ENCODE measurements around the gene PCSK1. TPM values are rescaled to one million over a fixed set of nuclear protein-coding genes. Genes with fewer than 3 reads are reported as not detected.

The PCSK1 gene
- total RNA-seq, 1 donor from 2014 or later, result 0.18 TPM

GRCh38 chr5:96427824-96428223 is 5.2 kb downstream of the PCSK1 start:
- no peak overlapping the region for H3K4me3 ChIP-seq
- TF ChIP-seq CTCF (IDR thresholded peaks at IDR 0.05), result no peak
- peaks cover 3% of the 10 kb centered on the region for H3K4me1 ChIP-seq
- intact Hi-C loops (cut with DNase I), result no loop called here
- no peaks in the 10 kb centered on the region for H3K9me3 ChIP-seq
- H3K27me3 ChIP-seq (ENCODE audit: low read depth), result peaks cover 30% of the 10 kb centered on the region
- ATAC-seq, result no peak
- no peak for DNase-seq
- no peaks in the 10 kb centered on the region for H3K36me3 ChIP-seq
- H3K27ac ChIP-seq, result no peak overlapping the region

GRCh38 chr5:96426831-96427230 is 6.2 kb downstream of the PCSK1 start:
- no peaks in the 10 kb centered on the region for H3K9me3 ChIP-seq
- intact Hi-C loops (cut with DNase I), result no loop called here
- no peak for ATAC-seq
- no peaks in the 10 kb centered on the region for H3K4me1 ChIP-seq
- H3K4me3 ChIP-seq, result no peak overlapping the region
- H3K36me3 ChIP-seq, result no peaks in the 10 kb centered on the region
- peaks cover 20% of the 10 kb centered on the region for H3K27me3 ChIP-seq (ENCODE audit: low read depth)
- H3K27ac ChIP-seq, result no peak overlapping the region
- DNase-seq, result no peak
- no peak for TF ChIP-seq CTCF (IDR thresholded peaks at IDR 0.05)

- intact Hi-C loops (cut with DNase I), result no loop called here
- Histone ChIP-seq H3K9me3 (no peaks in the 10 kb centered on the region), H3K27me3 (ENCODE audit: low read depth) (peaks cover 6% of the 10 kb centered on the region), H3K36me3 (no peaks in the 10 kb centered on the region), H3K4me1 (no peaks in the 10 kb centered on the region), H3K4me3 (no peak overlapping the region), H3K27ac (no peak overlapping the region)
- DNase-seq, result no peak
- ATAC-seq, result no peak
- TF ChIP-seq CTCF (IDR thresholded peaks at IDR 0.05), result no peak
Observed at GRCh38 chr5:96425443-96425842, 7.6 kb downstream of the PCSK1 start.

- intact Hi-C loops (cut with DNase I), result no loop called here
Observed at GRCh38 chr5:96415897-96416296, 17.2 kb downstream of the PCSK1 start.

GRCh38 chr5:96412868-96413449 is 20.1 kb downstream of the PCSK1 start:
- Histone ChIP-seq H3K4me1 (no peaks in the 10 kb centered on the region), H3K4me3 (no peak overlapping the region), H3K9me3 (no peaks in the 10 kb centered on the region), H3K27me3 (ENCODE audit: low read depth) (no peaks in the 10 kb centered on the region), H3K27ac (no peak overlapping the region), H3K36me3 (no peaks in the 10 kb centered on the region)
- no peak for TF ChIP-seq CTCF (IDR thresholded peaks at IDR 0.05)
- intact Hi-C loops (cut with DNase I), result no loop called here
- ATAC-seq (no peak), DNase-seq (no peak)

More at GRCh38 chr5:96415897-96416296, 17.2 kb downstream of the PCSK1 start:
- H3K4me3 ChIP-seq, result no peak overlapping the region
- H3K36me3 ChIP-seq, result no peaks in the 10 kb centered on the region
- no peaks in the 10 kb centered on the region for H3K27me3 ChIP-seq (ENCODE audit: low read depth)
- H3K9me3 ChIP-seq, result no peaks in the 10 kb centered on the region
- H3K4me1 ChIP-seq, result no peaks in the 10 kb centered on the region
- DNase-seq (no peak), ATAC-seq (no peak)
- no peak for TF ChIP-seq CTCF (IDR thresholded peaks at IDR 0.05)
- no peak overlapping the region for H3K27ac ChIP-seq

Data from lower lobe of right lung (tissue), 2 donors.